DOHH2 (cell line): Measurements from ENCODE around the gene PKDCC.

Experiments used
- EZH2phosphoT487 ChIP-seq: fragments of 200-600 bp; sonication (generic); IDR thresholded peaks from 2 replicates; pipeline ENCODE4 v1.6.1; 2017; ENCODE audit warnings: borderline replicate concordance, mild to moderate bottlenecking, antibody characterized with exemption, low read length, moderate library complexity, mixed read lengths
- TF ChIP-seq, protein P1 (sequence below): fragments of 200-600 bp; sonication (generic); IDR thresholded peaks from one replicate; pipeline ENCODE4 v1.5.1; 2014; ENCODE audit warnings: antibody characterized with exemption, mild to moderate bottlenecking, low read depth, low read length; ENCODE audit not compliant: poor library complexity, severe bottlenecking

DNA sequence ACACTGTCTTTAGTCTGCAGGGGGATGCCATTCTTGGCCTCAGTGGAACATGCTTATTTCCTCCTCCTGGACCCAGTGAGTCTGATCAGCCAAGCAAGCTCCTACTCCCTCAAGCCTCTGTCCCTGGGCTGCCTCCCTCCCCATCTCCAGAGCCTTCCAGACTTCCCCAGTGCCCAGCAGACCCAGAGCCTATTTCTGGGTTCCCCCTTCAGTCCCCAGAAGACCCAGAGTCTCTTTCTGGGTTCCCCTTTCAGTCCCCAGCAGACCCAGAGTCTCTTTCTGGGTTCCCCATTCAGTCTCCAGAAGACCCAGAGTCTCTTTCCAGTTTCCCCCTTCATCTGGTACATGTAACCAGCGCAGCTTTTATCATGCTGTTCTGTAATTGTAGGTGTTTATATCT, 17.0 kb upstream of the PKDCC start:
- TF ChIP-seq, protein P1, sequence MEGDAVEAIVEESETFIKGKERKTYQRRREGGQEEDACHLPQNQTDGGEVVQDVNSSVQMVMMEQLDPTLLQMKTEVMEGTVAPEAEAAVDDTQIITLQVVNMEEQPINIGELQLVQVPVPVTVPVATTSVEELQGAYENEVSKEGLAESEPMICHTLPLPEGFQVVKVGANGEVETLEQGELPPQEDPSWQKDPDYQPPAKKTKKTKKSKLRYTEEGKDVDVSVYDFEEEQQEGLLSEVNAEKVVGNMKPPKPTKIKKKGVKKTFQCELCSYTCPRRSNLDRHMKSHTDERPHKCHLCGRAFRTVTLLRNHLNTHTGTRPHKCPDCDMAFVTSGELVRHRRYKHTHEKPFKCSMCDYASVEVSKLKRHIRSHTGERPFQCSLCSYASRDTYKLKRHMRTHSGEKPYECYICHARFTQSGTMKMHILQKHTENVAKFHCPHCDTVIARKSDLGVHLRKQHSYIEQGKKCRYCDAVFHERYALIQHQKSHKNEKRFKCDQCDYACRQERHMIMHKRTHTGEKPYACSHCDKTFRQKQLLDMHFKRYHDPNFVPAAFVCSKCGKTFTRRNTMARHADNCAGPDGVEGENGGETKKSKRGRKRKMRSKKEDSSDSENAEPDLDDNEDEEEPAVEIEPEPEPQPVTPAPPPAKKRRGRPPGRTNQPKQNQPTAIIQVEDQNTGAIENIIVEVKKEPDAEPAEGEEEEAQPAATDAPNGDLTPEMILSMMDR: no peak
- no peak for TF ChIP-seq EZH2phosphoT487
